Measurements from ENCODE around the gene ITFG2. TPM values are rescaled to one million over a fixed set of nuclear protein-coding genes. Genes with fewer than 3 reads are reported as not detected.

Gene ITFG2
- total and polyA plus RNA-seq, 2 of the 13 experiments (the other 11 are each of a cell fraction or from before 2014, with no cell fraction given): 14.8 to 15.5 TPM

GRCh38 chr12:2812290-2813213 lies at the start of gene ITFG2 (continued):
- TF ChIP-seq KIAA2018 (CRISPR knock-in tag; IDR thresholded peaks at IDR 0.05; ENCODE audit: borderline replicate concordance): peak; percentile 93; the same call in 1 of the 2 replicates
- peak; percentile 87; the same call in 1 of the 2 replicates for TF ChIP-seq ZNF251 (CRISPR knock-in tag; IDR thresholded peaks at IDR 0.05)
- peak; percentile 50 for TF ChIP-seq HNF1A (IDR thresholded peaks at IDR 0.05; ENCODE audit: low read depth)
- peak; percentile 72; the same call in 1 of the 2 replicates for TF ChIP-seq HNF1A (CRISPR knock-in tag; IDR thresholded peaks at IDR 0.05; ENCODE audit: borderline replicate concordance)
- TF ChIP-seq HNRNPUL1 (IDR thresholded peaks at IDR 0.05; ENCODE audit: low read depth, low read length): no peak
- 0 out of 2 replicates have a peak, but pooled peaks have one; percentile 48 for TF ChIP-seq SNAPC4 (CRISPR knock-in tag; IDR thresholded peaks at IDR 0.05)
